ENCODE results near the gene CARMIL3.
A peak's percentile ranks its signal among the peaks of the same experiment; 100 is the strongest.
"Not testable (repeated sequence)": the region's sequence is repeated elsewhere in the genome, so short reads cannot be mapped to it uniquely, and the experiment has no call there.

CARMIL3 gene

GRCh38 chr14:24036169-24036962 lies 15.4 kb upstream of the CARMIL3 start:
- peak overlapping the region; percentile 51 for H3K4me3 ChIP-seq (ENCODE audit: low read depth, low read length)
- DNase-seq (ENCODE audit: low read depth): no peak

GRCh38 chr14:24036963-24037657 lies 14.7 kb upstream of the CARMIL3 start:
- peak overlapping the region; percentile 51 for H3K4me3 ChIP-seq (ENCODE audit: low read depth, low read length)

GRCh38 chr14:24037658-24038037 lies 14.2 kb upstream of the CARMIL3 start:
- DNase-seq (ENCODE audit: low read depth): no peak
- H3K4me3 ChIP-seq (ENCODE audit: low read depth, low read length): no peak overlapping the region

More at GRCh38 chr14:24036963-24037657, 14.7 kb upstream of the CARMIL3 start:
- not testable (repeated sequence) for DNase-seq (ENCODE audit: low read depth)

- no peak for DNase-seq (ENCODE audit: low read depth)
These were observed 13.1 kb upstream of the CARMIL3 start for GRCh38 chr14:24038686-24039085.

GRCh38 chr14:24040692-24041091 lies 11.1 kb upstream of the CARMIL3 start:
- H3K4me3 ChIP-seq (ENCODE audit: low read depth, low read length): no peak overlapping the region
- DNase-seq (ENCODE audit: low read depth): no peak

More at GRCh38 chr14:24038686-24039085, 13.1 kb upstream of the CARMIL3 start:
- H3K4me3 ChIP-seq (ENCODE audit: low read depth, low read length): no peak overlapping the region

GRCh38 chr14:24042746-24043145 lies 9.1 kb upstream of the CARMIL3 start:
- no peak for DNase-seq (ENCODE audit: low read depth)

GRCh38 chr14:24049002-24049401 lies 2.8 kb upstream of the CARMIL3 start:
- DNase-seq (ENCODE audit: low read depth); H3K4me3 ChIP-seq (ENCODE audit: low read depth, low read length): not testable (repeated sequence)

More at GRCh38 chr14:24042746-24043145, 9.1 kb upstream of the CARMIL3 start:
- no peak overlapping the region for H3K4me3 ChIP-seq (ENCODE audit: low read depth, low read length)

- not testable (repeated sequence) for H3K4me3 ChIP-seq (ENCODE audit: low read depth, low read length); DNase-seq (ENCODE audit: low read depth)
These were observed 1.1 kb upstream of the CARMIL3 start for GRCh38 chr14:24050753-24051152.

GRCh38 chr14:24051176-24051788 lies 527 bp upstream of the CARMIL3 start:
- DNase-seq (ENCODE audit: low read depth): no peak
- H3K4me3 ChIP-seq (ENCODE audit: low read depth, low read length): peak overlapping the region; percentile 54

GRCh38 chr14:24052656-24053547 lies 1.1 kb downstream of the CARMIL3 start:
- DNase-seq (ENCODE audit: low read depth): no peak
- peak overlapping the region; percentile 54 for H3K4me3 ChIP-seq (ENCODE audit: low read depth, low read length)

- DNase-seq (ENCODE audit: low read depth): no peak
- no peak overlapping the region for H3K4me3 ChIP-seq (ENCODE audit: low read depth, low read length)
These were observed 1.9 kb downstream of the CARMIL3 start for GRCh38 chr14:24053548-24054323.

- no peak overlapping the region for H3K4me3 ChIP-seq (ENCODE audit: low read depth, low read length)
- no peak for DNase-seq (ENCODE audit: low read depth)
These were observed 2.5 kb downstream of the CARMIL3 start for GRCh38 chr14:24054324-24054641.

GRCh38 chr14:24054646-24055045 lies 2.8 kb downstream of the CARMIL3 start:
- no peak overlapping the region for H3K4me3 ChIP-seq (ENCODE audit: low read depth, low read length)
- DNase-seq (ENCODE audit: low read depth): no peak

- no peak for DNase-seq (ENCODE audit: low read depth)
- no peak overlapping the region for H3K4me3 ChIP-seq (ENCODE audit: low read depth, low read length)
These were observed 4.4 kb downstream of the CARMIL3 start for GRCh38 chr14:24055971-24056799.

- DNase-seq (ENCODE audit: low read depth): no peak
- H3K4me3 ChIP-seq (ENCODE audit: low read depth, low read length): no peak overlapping the region
These were observed 5.0 kb downstream of the CARMIL3 start for GRCh38 chr14:24056800-24057184.

GRCh38 chr14:24057271-24057670 lies 5.5 kb downstream of the CARMIL3 start:
- DNase-seq (ENCODE audit: low read depth): no peak
- H3K4me3 ChIP-seq (ENCODE audit: low read depth, low read length): no peak overlapping the region

GRCh38 chr14:24057867-24058259 lies 6.1 kb downstream of the CARMIL3 start:
- DNase-seq (ENCODE audit: low read depth): no peak
- H3K4me3 ChIP-seq (ENCODE audit: low read depth, low read length): no peak overlapping the region

Measured in skeletal muscle cell (primary cell).